Activated CD4-positive, alpha-beta memory T cell treated with anti-CD3 and anti-CD28 coated beads for 36 hours (primary cell): ENCODE results near the gene LRIG1. TPM values are rescaled to one million over a fixed set of nuclear protein-coding genes. Genes with fewer than 3 reads are reported as not detected.
A peak's percentile ranks its signal among the peaks of the same experiment; 100 is the strongest.

ENCODE experiments used
- CTCF ChIA-PET: fragments of 350-600 bp; sonication (Branson Sonifier 250); formaldehyde crosslinking; loops from one replicate; lab custom pipeline; 2021; ENCODE audit warnings: antibody characterized with exemption, inconsistent platforms; lab: Charles Lee
- POLR2A ChIA-PET: fragments of 350-600 bp; sonication (Branson Sonifier 250); formaldehyde crosslinking; loops from one replicate; lab custom pipeline; 2021; ENCODE audit warnings: antibody characterized with exemption; lab: Charles Lee
- DNase-seq: peaks from one replicate; pipeline ENCODE4 v3.0.0-alpha.2; 2020
- H3K27ac Mint-ChIP-seq: one replicate; pipeline ENCODE4 v1.8.0; 2021; ENCODE audit warnings: mixed read lengths
- H3K27me3 Mint-ChIP-seq: one replicate; pipeline ENCODE4 v1.8.0; 2021; ENCODE audit warnings: mixed read lengths
- H3K36me3 Mint-ChIP-seq: one replicate; pipeline ENCODE4 v1.8.0; 2021; ENCODE audit warnings: mixed read lengths
- H3K4me1 Mint-ChIP-seq: one replicate; pipeline ENCODE4 v1.8.0; 2021; ENCODE audit warnings: low read depth, mixed read lengths
- H3K4me3 Mint-ChIP-seq: one replicate; pipeline ENCODE4 v1.8.0; 2021; ENCODE audit warnings: mild to moderate bottlenecking, mixed read lengths
- H3K9me3 Mint-ChIP-seq: one replicate; pipeline ENCODE4 v1.8.0; 2021; ENCODE audit warnings: mixed read lengths
- intact Hi-C: fragments of 100-400 bp; cut with micrococcal nuclease; formaldehyde crosslinking; loops from one replicate; pipeline ENCODE4 v1.15.1; 2023
- total RNA-seq, 2 experiments: library from RNA; stranded (reverse); gene quantifications; one replicate each; pipeline ENCODE4 v1.2.3, GENCODE V29; 2021

The LRIG1 gene
- total RNA-seq, 2 experiments from 2014 or later, result 35.3 to 40.4 TPM

GRCh38 chr3:66502245-66502874, 1.5 kb upstream of the LRIG1 start:
- Mint-ChIP-seq H3K36me3 (peaks cover 3% of the 10 kb centered on the region), H3K4me3 (no peak overlapping the region), H3K9me3 (no peaks in the 10 kb centered on the region), H3K27ac (no peak overlapping the region), H3K4me1 (peaks cover 42% of the 10 kb centered on the region), H3K27me3 (no peaks in the 10 kb centered on the region)
- intact Hi-C loops, result loop anchor here (5.0 kb wide), 2 partner anchors 110 to 280 kb away; partner anchors contain the start of gene SLC25A26
- DNase-seq, result no peak
- CTCF ChIA-PET, result interaction anchor here (0.6 to 2.0 kb wide), 6 partner anchors 74 to 320 kb away, joined by 3 to 9 read pairs (median 3); no protein-coding TSS in a partner anchor
- POLR2A ChIA-PET, result no interaction called here

- peaks cover 47% of the 10 kb centered on the region for H3K4me1 Mint-ChIP-seq
- H3K27me3 Mint-ChIP-seq, result no peaks in the 10 kb centered on the region
- no peak overlapping the region for H3K27ac Mint-ChIP-seq
- H3K36me3 Mint-ChIP-seq, result peaks cover 3% of the 10 kb centered on the region
- peak overlapping the region; percentile 80 for H3K4me3 Mint-ChIP-seq
- intact Hi-C loops, result loop anchor here (1.0 to 5.0 kb wide), 7 partner anchors 20 to 497 kb away; partner anchors contain the start of genes KBTBD8 and SLC25A26
- POLR2A ChIA-PET, result interaction anchor here (1.3 to 3.5 kb wide), 2 partner anchors 10 to 32 kb away, joined by 10 to 19 read pairs; no protein-coding TSS in a partner anchor
- CTCF ChIA-PET, result interaction anchor here (0.6 to 2.0 kb wide), 4 partner anchors 75 to 321 kb away, joined by 3 to 9 read pairs (median 3); no protein-coding TSS in a partner anchor
- no peaks in the 10 kb centered on the region for H3K9me3 Mint-ChIP-seq
- DNase-seq, result no peak
These were observed 842 bp upstream of the LRIG1 start for GRCh38 chr3:66501483-66502244.

- no peaks in the 10 kb centered on the region for H3K9me3 Mint-ChIP-seq
- ChIA-PET POLR2A (interaction anchor here (0.6 to 3.5 kb wide), 5 partner anchors 9 to 30 kb away, joined by 3 to 19 read pairs (median 8); no protein-coding TSS in a partner anchor), CTCF (interaction anchor here (0.6 to 1.8 kb wide), 5 partner anchors 9 to 92 kb away, joined by 3 to 7 read pairs (median 4); no protein-coding TSS in a partner anchor)
- intact Hi-C loops, result loop anchor here (1.0 to 5.0 kb wide), 4 partner anchors 10 to 499 kb away; partner anchors contain the start of genes KBTBD8 and SLC25A26
- peak overlapping the region; percentile 96 for H3K4me3 Mint-ChIP-seq
- DNase-seq, result peak; percentile 63
- H3K36me3 Mint-ChIP-seq, result peaks cover 3% of the 10 kb centered on the region
- H3K27ac Mint-ChIP-seq, result peak overlapping the region; percentile 91
- no peaks in the 10 kb centered on the region for H3K27me3 Mint-ChIP-seq
- H3K4me1 Mint-ChIP-seq, result peaks cover 61% of the 10 kb centered on the region
These were observed 794 bp downstream of the LRIG1 start for GRCh38 chr3:66499881-66500575.

- Mint-ChIP-seq H3K4me1 (peaks cover 70% of the 10 kb centered on the region), H3K27me3 (no peaks in the 10 kb centered on the region), H3K9me3 (no peaks in the 10 kb centered on the region), H3K36me3 (peaks cover 3% of the 10 kb centered on the region), H3K27ac (peak overlapping the region; percentile 91), H3K4me3 (peak overlapping the region; percentile 96)
- CTCF ChIA-PET, result interaction anchor here (0.6 to 1.8 kb wide), 5 partner anchors 8 to 91 kb away, joined by 3 to 7 read pairs (median 3); no protein-coding TSS in a partner anchor
- DNase-seq, result no peak
- intact Hi-C loops, result loop anchor here (1.0 kb wide), 1 partner anchor 9 kb away; no protein-coding TSS in a partner anchor
- POLR2A ChIA-PET, result interaction anchor here (0.7 to 3.5 kb wide), 4 partner anchors 8 to 29 kb away, joined by 5 to 19 read pairs (median 8); no protein-coding TSS in a partner anchor
These were observed 1.9 kb downstream of the LRIG1 start for GRCh38 chr3:66498687-66499621.

GRCh38 chr3:66497985-66498671, 2.7 kb downstream of the LRIG1 start:
- ChIA-PET CTCF (interaction anchor here (0.6 to 1.8 kb wide), 4 partner anchors 11 to 90 kb away, joined by 3 to 6 read pairs (median 4); no protein-coding TSS in a partner anchor), POLR2A (interaction anchor here (0.7 to 3.5 kb wide), 3 partner anchors 7 to 29 kb away, joined by 5 to 19 read pairs (median 8); no protein-coding TSS in a partner anchor)
- Mint-ChIP-seq H3K9me3 (no peaks in the 10 kb centered on the region), H3K4me1 (peaks cover 70% of the 10 kb centered on the region), H3K4me3 (peak overlapping the region; percentile 96), H3K36me3 (peaks cover 3% of the 10 kb centered on the region), H3K27ac (peak overlapping the region; percentile 91), H3K27me3 (no peaks in the 10 kb centered on the region)
- intact Hi-C loops, result no loop called here
- no peak for DNase-seq

- Mint-ChIP-seq H3K27me3 (no peaks in the 10 kb centered on the region), H3K4me3 (peak overlapping the region; percentile 96), H3K27ac (peak overlapping the region; percentile 91), H3K9me3 (no peaks in the 10 kb centered on the region), H3K4me1 (peaks cover 71% of the 10 kb centered on the region), H3K36me3 (peaks cover 3% of the 10 kb centered on the region)
- ChIA-PET POLR2A (interaction anchor here (0.7 to 1.5 kb wide), 3 partner anchors 16 to 39 kb away, joined by 5 to 6 read pairs (median 5); no protein-coding TSS in a partner anchor), CTCF (interaction anchor here (0.7 to 1.5 kb wide), 3 partner anchors 11 to 90 kb away, joined by 3 to 5 read pairs (median 3); no protein-coding TSS in a partner anchor)
- DNase-seq, result no peak
- intact Hi-C loops, result no loop called here
These were observed 3.4 kb downstream of the LRIG1 start for GRCh38 chr3:66497288-66497984.

- ChIA-PET POLR2A (interaction anchor here (0.7 to 1.5 kb wide), 3 partner anchors 16 to 38 kb away, joined by 5 to 6 read pairs (median 5); no protein-coding TSS in a partner anchor), CTCF (interaction anchor here (0.9 to 1.5 kb wide), 2 partner anchors 10 to 13 kb away, joined by 3 to 5 read pairs; no protein-coding TSS in a partner anchor)
- Mint-ChIP-seq H3K9me3 (no peaks in the 10 kb centered on the region), H3K27me3 (no peaks in the 10 kb centered on the region), H3K4me1 (peaks cover 75% of the 10 kb centered on the region), H3K36me3 (peaks cover 3% of the 10 kb centered on the region), H3K4me3 (peak overlapping the region; percentile 45), H3K27ac (peak overlapping the region; percentile 91)
- intact Hi-C loops, result no loop called here
- no peak for DNase-seq
These were observed 4.1 kb downstream of the LRIG1 start for GRCh38 chr3:66496746-66497145.

GRCh38 chr3:66496301-66496700, 4.5 kb downstream of the LRIG1 start:
- H3K4me3 Mint-ChIP-seq, result no peak overlapping the region
- no peaks in the 10 kb centered on the region for H3K27me3 Mint-ChIP-seq
- peak overlapping the region; percentile 91 for H3K27ac Mint-ChIP-seq
- H3K36me3 Mint-ChIP-seq, result peaks cover 3% of the 10 kb centered on the region
- no peak for DNase-seq
- ChIA-PET CTCF (no interaction called here), POLR2A (interaction anchor here (1.2 to 1.5 kb wide), 2 partner anchors 15 to 23 kb away, joined by 5 to 6 read pairs; no protein-coding TSS in a partner anchor)
- intact Hi-C loops, result no loop called here
- no peaks in the 10 kb centered on the region for H3K9me3 Mint-ChIP-seq
- peaks cover 74% of the 10 kb centered on the region for H3K4me1 Mint-ChIP-seq

GRCh38 chr3:66495668-66496045, 5.2 kb downstream of the LRIG1 start:
- intact Hi-C loops, result loop anchor here (2.0 kb wide), 1 partner anchor 15 kb away; no protein-coding TSS in a partner anchor
- Mint-ChIP-seq H3K36me3 (peaks cover 3% of the 10 kb centered on the region), H3K9me3 (no peaks in the 10 kb centered on the region), H3K4me3 (peak overlapping the region; percentile 38), H3K4me1 (peaks cover 77% of the 10 kb centered on the region), H3K27me3 (no peaks in the 10 kb centered on the region), H3K27ac (peak overlapping the region; percentile 69)
- ChIA-PET CTCF (no interaction called here), POLR2A (interaction anchor here (1.5 kb wide), 1 partner anchor 22 kb away, joined by 6 read pairs; no protein-coding TSS in a partner anchor)
- DNase-seq, result no peak
